Measurements from ENCODE around the gene SLC16A5.

SLC16A5 gene

GRCh38 chr17:75060434-75061054 is 27.2 kb upstream of the SLC16A5 start:
- DNase-seq (ENCODE audit: low read depth) = no peak
- no peak for TF ChIP-seq CTCF (IDR thresholded peaks at IDR 0.05; ENCODE audit: control insufficient read depth, insufficient read depth, low read depth, low read length, missing control alignments)
- H3K4me3 ChIP-seq (ENCODE audit: control insufficient read depth, low read depth, low read length) = no peak overlapping the region

- no peak for DNase-seq (ENCODE audit: low read depth)
- no peak overlapping the region for H3K4me3 ChIP-seq (ENCODE audit: control insufficient read depth, low read depth, low read length)
- no peak for TF ChIP-seq CTCF (IDR thresholded peaks at IDR 0.05; ENCODE audit: control insufficient read depth, insufficient read depth, low read depth, low read length, missing control alignments)
Observed at GRCh38 chr17:75061055-75061438, 26.7 kb upstream of the SLC16A5 start.

- no peak overlapping the region for H3K4me3 ChIP-seq (ENCODE audit: control insufficient read depth, low read depth, low read length)
- DNase-seq (ENCODE audit: low read depth) = no peak
- no peak for TF ChIP-seq CTCF (IDR thresholded peaks at IDR 0.05; ENCODE audit: control insufficient read depth, insufficient read depth, low read depth, low read length, missing control alignments)
Observed at GRCh38 chr17:75061618-75062017, 26.1 kb upstream of the SLC16A5 start.

GRCh38 chr17:75063201-75063600 is 24.6 kb upstream of the SLC16A5 start:
- no peak for DNase-seq (ENCODE audit: low read depth)
- TF ChIP-seq CTCF (IDR thresholded peaks at IDR 0.05; ENCODE audit: control insufficient read depth, insufficient read depth, low read depth, low read length, missing control alignments) = no peak
- no peak overlapping the region for H3K4me3 ChIP-seq (ENCODE audit: control insufficient read depth, low read depth, low read length)

GRCh38 chr17:75063626-75064025 is 24.1 kb upstream of the SLC16A5 start:
- H3K4me3 ChIP-seq (ENCODE audit: control insufficient read depth, low read depth, low read length) = no peak overlapping the region
- no peak for TF ChIP-seq CTCF (IDR thresholded peaks at IDR 0.05; ENCODE audit: control insufficient read depth, insufficient read depth, low read depth, low read length, missing control alignments)
- no peak for DNase-seq (ENCODE audit: low read depth)

GRCh38 chr17:75064040-75064439 is 23.7 kb upstream of the SLC16A5 start:
- DNase-seq (ENCODE audit: low read depth) = no peak
- no peak overlapping the region for H3K4me3 ChIP-seq (ENCODE audit: control insufficient read depth, low read depth, low read length)
- TF ChIP-seq CTCF (IDR thresholded peaks at IDR 0.05; ENCODE audit: control insufficient read depth, insufficient read depth, low read depth, low read length, missing control alignments) = no peak

- H3K4me3 ChIP-seq (ENCODE audit: control insufficient read depth, low read depth, low read length) = no peak overlapping the region
- no peak for TF ChIP-seq CTCF (IDR thresholded peaks at IDR 0.05; ENCODE audit: control insufficient read depth, insufficient read depth, low read depth, low read length, missing control alignments)
- DNase-seq (ENCODE audit: low read depth) = no peak
Observed at GRCh38 chr17:75064460-75064859, 23.3 kb upstream of the SLC16A5 start.
